Astrocyte (in vitro differentiated cells and primary cell): ENCODE results near the gene ZBTB37. TPM values are rescaled to one million over a fixed set of nuclear protein-coding genes. Genes with fewer than 3 reads are reported as not detected.

Source experiments
- DNase-seq: peaks from one replicate; pipeline ENCODE4 v3.0.0-alpha.2; 2010; ENCODE audit warnings: low read depth
- FAIRE-seq: peaks from 2 replicates; lab custom pipeline; 2011; peaks lifted over from hg19 to GRCh38; lab: Jason Lieb, UNC
- H2AFZ ChIP-seq: 2 replicates; pipeline ENCODE4 v1.6.0; 2012; ENCODE audit warnings: low read depth, low read length, inconsistent platforms
- H3K27ac ChIP-seq: 2 replicates; pipeline ENCODE4 v1.5.1; 2011; ENCODE audit warnings: low read depth, low read length, inconsistent platforms
- H3K27me3 ChIP-seq: 2 replicates; pipeline ENCODE4 v1.6.0; 2011; ENCODE audit warnings: low read length, inconsistent platforms; ENCODE audit not compliant: insufficient read depth
- H3K36me3 ChIP-seq: 2 replicates; pipeline ENCODE4 v1.5.1; 2011; ENCODE audit warnings: low read length, inconsistent platforms; ENCODE audit not compliant: insufficient read depth
- H3K4me1 ChIP-seq: 2 replicates; pipeline ENCODE4 v1.5.1; 2011; ENCODE audit warnings: low read length, inconsistent platforms; ENCODE audit not compliant: insufficient read depth
- H3K4me2 ChIP-seq: 2 replicates; pipeline ENCODE4 v1.6.0; 2012; ENCODE audit warnings: low read length, inconsistent platforms
- H3K4me3 ChIP-seq: 2 replicates; pipeline ENCODE4 v1.5.1; 2011; ENCODE audit warnings: low read depth, mild to moderate bottlenecking, low read length, inconsistent platforms; ENCODE audit not compliant: insufficient read depth
- H3K79me2 ChIP-seq: 2 replicates; pipeline ENCODE4 v1.6.0; 2012; ENCODE audit warnings: mild to moderate bottlenecking, low read length, inconsistent platforms; ENCODE audit not compliant: insufficient read depth
- H3K9ac ChIP-seq: 2 replicates; pipeline ENCODE4 v1.6.0; 2012; ENCODE audit warnings: mild to moderate bottlenecking, low read length, inconsistent platforms
- H3K9me3 ChIP-seq: 2 replicates; pipeline ENCODE4 v1.5.1; 2012; ENCODE audit warnings: low read depth, mild to moderate bottlenecking, low read length, inconsistent platforms; ENCODE audit not compliant: insufficient read depth
- H4K20me1 ChIP-seq: 2 replicates; pipeline ENCODE4 v1.6.0; 2012; ENCODE audit warnings: low read length, inconsistent platforms; ENCODE audit not compliant: insufficient read depth
- H3K27ac Mint-ChIP-seq: one replicate; pipeline ENCODE4 v1.8.0; 2021; ENCODE audit warnings: mild to moderate bottlenecking, mixed read lengths; ENCODE audit not compliant: unreplicated experiment
- H3K27me3 Mint-ChIP-seq: one replicate; pipeline ENCODE4 v1.8.0; 2021; ENCODE audit warnings: low read depth, mixed read lengths; ENCODE audit not compliant: unreplicated experiment
- H3K36me3 Mint-ChIP-seq: one replicate; pipeline ENCODE4 v1.8.0; 2021; ENCODE audit warnings: low read depth, mixed read lengths; ENCODE audit not compliant: unreplicated experiment
- H3K4me1 Mint-ChIP-seq: one replicate; pipeline ENCODE4 v1.8.0; 2021; ENCODE audit warnings: low read depth, mixed read lengths; ENCODE audit not compliant: unreplicated experiment
- H3K4me3 Mint-ChIP-seq: one replicate; pipeline ENCODE4 v1.8.0; 2021; ENCODE audit warnings: mild to moderate bottlenecking, moderate library complexity, mixed read lengths; ENCODE audit not compliant: unreplicated experiment
- H3K9me3 Mint-ChIP-seq: one replicate; pipeline ENCODE4 v1.8.0; 2021; ENCODE audit warnings: mild to moderate bottlenecking, mixed read lengths; ENCODE audit not compliant: unreplicated experiment
- EZH2 ChIP-seq: IDR thresholded peaks from 2 replicates; pipeline ENCODE4 v1.6.1; 2012; ENCODE audit warnings: mild to moderate bottlenecking, low read length, inconsistent platforms; ENCODE audit not compliant: insufficient read depth
- total RNA-seq: library from RNA; stranded (reverse); gene quantifications from 2 replicates; pipeline ENCODE4 v1.2.1, GENCODE V29; 2021
- TF ChIP-seq, protein P1 (sequence below): IDR thresholded peaks from 2 replicates; pipeline ENCODE4 v1.5.1; 2011; ENCODE audit warnings: low read depth, mild to moderate bottlenecking, inconsistent platforms, low read length, moderate library complexity; ENCODE audit not compliant: insufficient read depth

ZBTB37 gene
- total RNA-seq, 1 donor from 2014 or later: 10.7 TPM

DNA sequence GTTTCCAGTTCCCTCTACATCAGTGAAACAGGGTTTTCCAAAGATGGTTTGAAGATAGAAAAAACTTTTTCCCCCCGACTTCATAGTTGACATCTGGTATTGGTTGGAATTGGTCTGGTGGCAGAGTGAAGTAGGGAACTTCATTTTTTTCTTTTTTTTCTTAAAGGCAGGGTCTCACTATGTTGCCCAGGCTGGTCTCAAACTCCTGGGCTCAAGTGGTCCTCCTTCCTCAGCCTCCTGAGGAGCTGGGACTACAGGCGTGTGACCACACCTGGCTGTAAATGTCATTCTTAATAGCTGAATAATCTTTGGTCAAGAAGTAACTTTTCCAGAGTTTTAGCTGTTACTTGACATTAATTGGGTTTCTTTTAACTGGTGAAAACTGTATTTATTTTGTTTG, 21.7 kb downstream of the ZBTB37 start:
- H3K79me2 ChIP-seq: peaks cover 6% of the 10 kb centered on the region
- FAIRE-seq (no peak), DNase-seq (no peak)
- H3K4me3 Mint-ChIP-seq: no peak overlapping the region
- no peaks in the 10 kb centered on the region for H3K27me3 ChIP-seq
- H3K4me1 ChIP-seq: no peaks in the 10 kb centered on the region
- H3K9ac ChIP-seq: no peak overlapping the region
- H2AFZ ChIP-seq: no peak overlapping the region
- H3K4me3 ChIP-seq: no peak overlapping the region
- no peak overlapping the region for H3K27ac Mint-ChIP-seq
- peaks cover 10% of the 10 kb centered on the region for H3K36me3 ChIP-seq
- no peaks in the 10 kb centered on the region for H3K4me1 Mint-ChIP-seq
- no peaks in the 10 kb centered on the region for H3K9me3 ChIP-seq
- no peaks in the 10 kb centered on the region for H3K9me3 Mint-ChIP-seq
- H3K27ac ChIP-seq: no peak overlapping the region
- peaks cover 3% of the 10 kb centered on the region for H4K20me1 ChIP-seq
- peaks cover 16% of the 10 kb centered on the region for H3K36me3 Mint-ChIP-seq
- no peaks in the 10 kb centered on the region for H3K27me3 Mint-ChIP-seq
- no peak overlapping the region for H3K4me2 ChIP-seq
- no peak for TF ChIP-seq EZH2
- TF ChIP-seq, protein P1, sequence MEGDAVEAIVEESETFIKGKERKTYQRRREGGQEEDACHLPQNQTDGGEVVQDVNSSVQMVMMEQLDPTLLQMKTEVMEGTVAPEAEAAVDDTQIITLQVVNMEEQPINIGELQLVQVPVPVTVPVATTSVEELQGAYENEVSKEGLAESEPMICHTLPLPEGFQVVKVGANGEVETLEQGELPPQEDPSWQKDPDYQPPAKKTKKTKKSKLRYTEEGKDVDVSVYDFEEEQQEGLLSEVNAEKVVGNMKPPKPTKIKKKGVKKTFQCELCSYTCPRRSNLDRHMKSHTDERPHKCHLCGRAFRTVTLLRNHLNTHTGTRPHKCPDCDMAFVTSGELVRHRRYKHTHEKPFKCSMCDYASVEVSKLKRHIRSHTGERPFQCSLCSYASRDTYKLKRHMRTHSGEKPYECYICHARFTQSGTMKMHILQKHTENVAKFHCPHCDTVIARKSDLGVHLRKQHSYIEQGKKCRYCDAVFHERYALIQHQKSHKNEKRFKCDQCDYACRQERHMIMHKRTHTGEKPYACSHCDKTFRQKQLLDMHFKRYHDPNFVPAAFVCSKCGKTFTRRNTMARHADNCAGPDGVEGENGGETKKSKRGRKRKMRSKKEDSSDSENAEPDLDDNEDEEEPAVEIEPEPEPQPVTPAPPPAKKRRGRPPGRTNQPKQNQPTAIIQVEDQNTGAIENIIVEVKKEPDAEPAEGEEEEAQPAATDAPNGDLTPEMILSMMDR: no peak

DNA sequence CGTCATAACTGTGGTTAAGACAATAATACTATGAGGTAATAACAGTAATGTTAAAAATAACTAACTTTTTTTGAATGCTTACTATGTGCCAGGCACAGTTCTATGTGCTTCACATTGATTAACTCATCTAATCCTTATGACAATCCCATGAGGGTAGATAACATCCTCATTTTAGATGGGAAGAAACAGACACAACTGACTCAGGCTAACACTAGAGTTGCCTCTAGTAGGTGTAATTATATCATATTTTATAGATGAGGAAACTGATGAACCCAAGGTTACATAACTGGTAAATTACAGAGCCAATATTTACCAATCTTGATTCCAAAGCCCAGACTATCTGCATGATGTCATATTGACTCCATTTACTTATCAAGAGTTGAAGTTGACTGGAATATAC, 25.4 kb downstream of the ZBTB37 start:
- Mint-ChIP-seq H3K36me3 (peaks cover 4% of the 10 kb centered on the region), H3K9me3 (no peaks in the 10 kb centered on the region), H3K27me3 (no peaks in the 10 kb centered on the region), H3K4me3 (no peak overlapping the region), H3K4me1 (no peaks in the 10 kb centered on the region), H3K27ac (no peak overlapping the region)
- H3K4me2 ChIP-seq: no peak overlapping the region
- H3K27me3 ChIP-seq: no peaks in the 10 kb centered on the region
- H4K20me1 ChIP-seq: peaks cover 3% of the 10 kb centered on the region
- H3K27ac ChIP-seq: no peak overlapping the region
- no peaks in the 10 kb centered on the region for H3K4me1 ChIP-seq
- no peak for FAIRE-seq
- no peaks in the 10 kb centered on the region for H3K36me3 ChIP-seq
- H3K79me2 ChIP-seq: peaks cover 6% of the 10 kb centered on the region
- TF ChIP-seq, protein P1: no peak
- no peak for TF ChIP-seq EZH2
- H2AFZ ChIP-seq: no peak overlapping the region
- H3K9me3 ChIP-seq: no peaks in the 10 kb centered on the region
- H3K4me3 ChIP-seq: no peak overlapping the region
- no peak overlapping the region for H3K9ac ChIP-seq
- DNase-seq: no peak

DNA sequence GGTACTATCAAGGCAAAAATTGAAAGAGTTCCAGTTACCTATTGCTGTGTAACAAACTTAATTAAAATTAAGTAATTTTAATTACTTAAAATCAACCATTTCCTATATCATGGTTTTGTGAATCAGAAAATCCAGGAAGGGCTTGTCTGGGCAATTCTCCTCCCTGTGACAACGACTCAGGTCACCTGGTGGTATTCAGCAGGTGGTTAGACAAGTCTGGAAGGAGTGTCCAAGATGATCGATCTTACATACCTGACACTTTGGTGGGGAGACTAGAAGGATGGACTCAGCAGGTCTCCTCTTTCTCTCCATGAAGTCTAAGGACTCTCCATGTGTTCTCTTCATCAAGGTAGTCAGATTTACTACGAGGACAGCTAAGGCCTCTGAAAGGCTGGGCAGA, 26.0 kb downstream of the ZBTB37 start:
- peaks cover 2% of the 10 kb centered on the region for H4K20me1 ChIP-seq
- no peak overlapping the region for H3K4me2 ChIP-seq
- no peak for TF ChIP-seq EZH2
- TF ChIP-seq, protein P1: no peak
- no peak for DNase-seq
- Mint-ChIP-seq H3K36me3 (peaks cover 4% of the 10 kb centered on the region), H3K9me3 (no peaks in the 10 kb centered on the region), H3K4me3 (no peak overlapping the region), H3K27me3 (no peaks in the 10 kb centered on the region), H3K27ac (no peak overlapping the region), H3K4me1 (no peaks in the 10 kb centered on the region)
- H3K27me3 ChIP-seq: no peaks in the 10 kb centered on the region
- no peak overlapping the region for H2AFZ ChIP-seq
- H3K79me2 ChIP-seq: peaks cover 6% of the 10 kb centered on the region
- no peaks in the 10 kb centered on the region for H3K36me3 ChIP-seq
- FAIRE-seq: no peak
- no peak overlapping the region for H3K4me3 ChIP-seq
- H3K27ac ChIP-seq: no peak overlapping the region
- no peaks in the 10 kb centered on the region for H3K9me3 ChIP-seq
- no peak overlapping the region for H3K9ac ChIP-seq
- H3K4me1 ChIP-seq: no peaks in the 10 kb centered on the region
